HG03439 (cell line): Measurements from ENCODE around the gene CEBPZOS.

Experiments
- ATAC-seq: cut with Tn5 transposase; IDR thresholded peaks from one replicate; pipeline ENCODE4 v1.9.1; 2021; ENCODE audit warnings: mild to moderate bottlenecking, moderate library complexity; ENCODE audit not compliant: unreplicated experiment

CEBPZOS gene

GRCh38 chr2:37196320-37197195, at the start of gene CEBPZOS:
Gene CEBPZOS (plus strand): TSS chr2:37196496. CDS start chr2:37199705, 3,209 bp downstream.
- ATAC-seq = peak; percentile 84

- no peak for ATAC-seq
These were observed 48.0 kb upstream of the CEBPZOS start for GRCh38 chr2:37148325-37148724.

- no peak for ATAC-seq
These were observed 46.5 kb upstream of the CEBPZOS start for GRCh38 chr2:37149626-37150322.

- no peak for ATAC-seq
These were observed 43.1 kb upstream of the CEBPZOS start for GRCh38 chr2:37153224-37153623.

GRCh38 chr2:37154785-37155184, 41.5 kb upstream of the CEBPZOS start:
- no peak for ATAC-seq

- peak; percentile 10 for ATAC-seq
These were observed 40.0 kb upstream of the CEBPZOS start for GRCh38 chr2:37156071-37156856.

GRCh38 chr2:37156857-37157714, 39.2 kb upstream of the CEBPZOS start, which contains the start of gene EIF2AK2:
Gene EIF2AK2 (minus strand): TSS chr2:37156980. CDS start chr2:37147806, 9,174 bp downstream.
- ATAC-seq = peak; percentile 83

- ATAC-seq = no peak
These were observed 31.5 kb upstream of the CEBPZOS start for GRCh38 chr2:37164757-37165156.

GRCh38 chr2:37167636-37168180, 28.6 kb upstream of the CEBPZOS start:
- no peak for ATAC-seq

- ATAC-seq = no peak
These were observed 27.9 kb upstream of the CEBPZOS start for GRCh38 chr2:37168217-37168981.

GRCh38 chr2:37171624-37171950, 24.7 kb upstream of the CEBPZOS start:
- no peak for ATAC-seq

GRCh38 chr2:37173741-37174140, 22.6 kb upstream of the CEBPZOS start:
- no peak for ATAC-seq

- no peak for ATAC-seq
These were observed 16.2 kb upstream of the CEBPZOS start for GRCh38 chr2:37180006-37180639.

- no peak for ATAC-seq
These were observed 15.7 kb upstream of the CEBPZOS start for GRCh38 chr2:37180640-37181039.

- no peak for ATAC-seq
These were observed 14.3 kb upstream of the CEBPZOS start for GRCh38 chr2:37181726-37182684.

GRCh38 chr2:37188570-37188969, 7.7 kb upstream of the CEBPZOS start, which contains the start of gene SULT6B1:
Gene SULT6B1 (minus strand): TSS chr2:37188670. CDS start chr2:37188640, 30 bp downstream.
- ATAC-seq = no peak

- ATAC-seq = no peak
These were observed 6.7 kb upstream of the CEBPZOS start for GRCh38 chr2:37189452-37190153.
